Activated CD8-positive, alpha-beta T cell treated with anti-CD3 and anti-CD28 coated beads, Interleukin-2, amount 10 ng/mL, durations not matched to agents 7 days and 5 days (primary cell): ENCODE measurements around the gene MYO10. TPM values are rescaled to one million over a fixed set of nuclear protein-coding genes. Genes with fewer than 3 reads are reported as not detected.

Experiments
- ATAC-seq: fragments of 150-1000 bp; cut with Tn5 transposase; one replicate; pipeline ENCODE4 v1.10.0; 2021; ENCODE audit warnings: moderate library complexity
- CTCF ChIA-PET: fragments of 350-600 bp; sonication (Branson Sonifier 250); formaldehyde crosslinking; loops from one replicate; lab custom pipeline; 2021; ENCODE audit warnings: antibody characterized with exemption; lab: Charles Lee
- POLR2A ChIA-PET: fragments of 350-600 bp; sonication (Branson Sonifier 250); formaldehyde crosslinking; loops from one replicate; lab custom pipeline; 2021; ENCODE audit warnings: antibody characterized with exemption; lab: Charles Lee
- DNase-seq: peaks from one replicate; pipeline ENCODE4 v3.0.0-alpha.2; 2020
- H3K27ac Mint-ChIP-seq: one replicate; pipeline ENCODE4 v1.8.0; 2021; ENCODE audit warnings: mild to moderate bottlenecking, mixed read lengths
- H3K27me3 Mint-ChIP-seq: one replicate; pipeline ENCODE4 v1.8.0; 2021; ENCODE audit warnings: low read depth, mixed read lengths
- H3K36me3 Mint-ChIP-seq: one replicate; pipeline ENCODE4 v1.8.0; 2021; ENCODE audit warnings: low read depth, mixed read lengths
- H3K4me1 Mint-ChIP-seq: one replicate; pipeline ENCODE4 v1.8.0; 2021; ENCODE audit warnings: low read depth, mixed read lengths
- H3K4me3 Mint-ChIP-seq: one replicate; pipeline ENCODE4 v1.8.0; 2021; ENCODE audit warnings: mild to moderate bottlenecking, mixed read lengths
- H3K9me3 Mint-ChIP-seq: one replicate; pipeline ENCODE4 v1.8.0; 2022; ENCODE audit warnings: mixed read lengths; ENCODE audit not compliant: insufficient read depth
- total RNA-seq, 2 experiments: library from RNA; stranded (reverse); gene quantifications; one replicate each; pipeline ENCODE4 v1.2.3, GENCODE V29; 2021

The MYO10 gene
- total RNA-seq, 2 experiments from 2014 or later, result not detected

GRCh38 chr5:16792598-16793275 lies 143.4 kb downstream of the MYO10 start:
- POLR2A ChIA-PET, result no interaction called here
- H3K27ac Mint-ChIP-seq, result no peak overlapping the region
- ATAC-seq (no peak), DNase-seq (no peak)
- H3K27me3 Mint-ChIP-seq, result peaks cover 2% of the 10 kb centered on the region
- no peak overlapping the region for H3K4me3 Mint-ChIP-seq
- no peaks in the 10 kb centered on the region for H3K9me3 Mint-ChIP-seq
- H3K4me1 Mint-ChIP-seq, result no peaks in the 10 kb centered on the region
- H3K36me3 Mint-ChIP-seq, result no peaks in the 10 kb centered on the region
- CTCF ChIA-PET, result interaction anchor here (2.0 kb wide), 1 partner anchor 397 kb away, joined by 19 read pairs; no protein-coding TSS in a partner anchor

GRCh38 chr5:16791904-16792597 lies 144.0 kb downstream of the MYO10 start:
- H3K27me3 Mint-ChIP-seq, result peaks cover 2% of the 10 kb centered on the region
- no peak for ATAC-seq

DNA sequence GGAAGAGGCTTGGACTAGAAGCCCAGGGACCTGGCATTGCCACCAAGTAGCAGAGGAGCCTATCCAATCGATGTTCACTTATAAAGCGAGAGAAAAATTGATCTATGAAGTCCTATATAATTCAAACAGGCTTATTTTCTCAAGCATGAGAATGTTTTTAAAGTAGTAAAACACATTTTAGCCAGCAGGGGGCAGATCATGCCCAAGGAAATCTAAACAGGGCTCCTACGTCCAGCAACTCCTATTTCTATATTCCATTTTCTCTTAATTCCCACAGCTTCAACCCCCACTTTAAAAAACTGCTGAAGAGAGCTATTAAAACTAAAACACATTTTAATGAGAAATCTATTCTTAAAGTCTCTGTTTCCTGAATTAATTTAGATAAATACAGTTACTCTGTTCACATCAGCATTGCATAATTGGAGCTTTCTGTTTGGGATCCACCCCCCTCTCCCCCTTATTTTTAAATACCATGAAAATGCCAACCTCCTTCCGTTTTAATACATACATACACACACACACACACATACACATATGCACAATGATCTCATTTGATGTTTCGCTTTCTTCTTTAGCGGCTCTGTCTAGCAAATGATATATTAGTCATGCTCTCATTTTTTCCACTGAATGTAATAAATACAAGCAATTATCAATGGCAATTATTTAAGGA lies 144.9 kb downstream of the MYO10 start:
- POLR2A ChIA-PET, result no interaction called here
- no peak for ATAC-seq

More at GRCh38 chr5:16791904-16792597, 144.0 kb downstream of the MYO10 start:
- POLR2A ChIA-PET, result no interaction called here
- Mint-ChIP-seq H3K4me1 (no peaks in the 10 kb centered on the region), H3K9me3 (no peaks in the 10 kb centered on the region), H3K4me3 (no peak overlapping the region), H3K27ac (no peak overlapping the region), H3K36me3 (no peaks in the 10 kb centered on the region)
- DNase-seq, result no peak
- CTCF ChIA-PET, result interaction anchor here (0.7 to 2.0 kb wide), 10 partner anchors 12 to 398 kb away, joined by 3 to 19 read pairs (median 3); no protein-coding TSS in a partner anchor

DNA sequence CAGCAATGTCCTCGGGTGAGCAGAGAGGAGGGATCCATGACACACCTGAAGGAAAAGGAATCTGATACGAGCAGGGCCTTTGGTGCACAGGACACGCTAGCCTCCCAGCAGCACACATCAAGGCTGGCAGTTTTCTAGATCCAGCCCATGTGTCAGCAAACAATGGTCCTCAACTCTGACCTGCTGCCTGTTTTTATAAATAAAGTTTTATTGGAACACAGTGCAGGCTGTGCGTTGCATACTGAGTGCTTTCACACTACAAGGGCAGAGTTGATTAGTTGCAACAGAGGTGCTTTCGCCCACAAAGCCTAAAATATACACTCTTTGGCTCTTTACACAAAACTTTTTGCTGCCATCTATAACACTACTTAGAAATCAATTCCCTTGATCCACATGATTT lies 147.1 kb downstream of the MYO10 start:
- peaks cover 2% of the 10 kb centered on the region for H3K27me3 Mint-ChIP-seq
- CTCF ChIA-PET, result no interaction called here

More for the DNA sequence above, 144.9 kb downstream of the MYO10 start:
- Mint-ChIP-seq H3K27me3 (peaks cover 2% of the 10 kb centered on the region), H3K36me3 (no peaks in the 10 kb centered on the region), H3K9me3 (no peaks in the 10 kb centered on the region), H3K4me1 (no peaks in the 10 kb centered on the region), H3K4me3 (no peak overlapping the region), H3K27ac (no peak overlapping the region)
- peak; percentile 42 for DNase-seq
- CTCF ChIA-PET, result interaction anchor here (0.7 to 2.0 kb wide), 11 partner anchors 11 to 399 kb away, joined by 3 to 19 read pairs (median 3); no protein-coding TSS in a partner anchor

GRCh38 chr5:16787278-16787677 lies 148.8 kb downstream of the MYO10 start:
- H3K27me3 Mint-ChIP-seq, result peaks cover 2% of the 10 kb centered on the region
- no peak overlapping the region for H3K27ac Mint-ChIP-seq
- H3K4me3 Mint-ChIP-seq, result no peak overlapping the region
- H3K4me1 Mint-ChIP-seq, result no peaks in the 10 kb centered on the region
- no peaks in the 10 kb centered on the region for H3K9me3 Mint-ChIP-seq
- no peaks in the 10 kb centered on the region for H3K36me3 Mint-ChIP-seq
- ChIA-PET POLR2A (no interaction called here), CTCF (interaction anchor here (0.7 kb wide), 1 partner anchor 41 kb away, joined by 3 read pairs; no protein-coding TSS in a partner anchor)
- DNase-seq, result no peak
- ATAC-seq, result no peak

More for the DNA sequence above, 147.1 kb downstream of the MYO10 start:
- Mint-ChIP-seq H3K4me1 (no peaks in the 10 kb centered on the region), H3K4me3 (no peak overlapping the region), H3K9me3 (no peaks in the 10 kb centered on the region), H3K36me3 (no peaks in the 10 kb centered on the region), H3K27ac (no peak overlapping the region)
- ATAC-seq (no peak), DNase-seq (no peak)
- POLR2A ChIA-PET, result no interaction called here

GRCh38 chr5:16784843-16785791 lies 151.0 kb downstream of the MYO10 start:
- no peak overlapping the region for H3K4me3 Mint-ChIP-seq
- ATAC-seq (no peak), DNase-seq (no peak)
- H3K36me3 Mint-ChIP-seq, result no peaks in the 10 kb centered on the region
- CTCF ChIA-PET, result interaction anchor here (1.0 to 1.4 kb wide), 2 partner anchors 26 to 405 kb away, joined by 3 read pairs; no protein-coding TSS in a partner anchor
- H3K27ac Mint-ChIP-seq, result no peak overlapping the region
- POLR2A ChIA-PET, result no interaction called here
- no peaks in the 10 kb centered on the region for H3K27me3 Mint-ChIP-seq
- H3K9me3 Mint-ChIP-seq, result no peaks in the 10 kb centered on the region
- no peaks in the 10 kb centered on the region for H3K4me1 Mint-ChIP-seq

DNA sequence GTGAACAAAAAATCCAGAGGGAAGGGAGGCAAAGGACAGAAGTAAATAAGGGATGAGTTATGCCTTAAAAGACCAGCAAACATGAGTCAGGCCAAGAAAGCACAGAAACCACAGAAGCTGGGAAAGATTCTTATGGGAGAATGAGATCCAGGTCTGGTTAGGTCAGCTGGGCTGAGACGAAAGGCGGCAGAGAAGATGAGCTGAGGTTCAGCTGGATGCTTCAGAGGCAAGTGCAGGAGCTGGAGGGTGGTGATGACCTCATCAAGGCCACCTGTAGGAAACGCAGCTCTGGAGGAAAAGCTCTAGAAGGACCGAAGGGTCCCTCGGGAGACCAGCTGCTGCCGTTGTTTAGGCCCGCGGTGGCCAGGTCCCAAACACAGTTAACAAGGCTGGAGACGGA lies 152.0 kb downstream of the MYO10 start:
- no peaks in the 10 kb centered on the region for H3K4me1 Mint-ChIP-seq
- H3K36me3 Mint-ChIP-seq, result no peaks in the 10 kb centered on the region
- ATAC-seq (no peak), DNase-seq (no peak)
- no peak overlapping the region for H3K27ac Mint-ChIP-seq
- no peaks in the 10 kb centered on the region for H3K9me3 Mint-ChIP-seq
- CTCF ChIA-PET, result no interaction called here
- POLR2A ChIA-PET, result no interaction called here
- no peaks in the 10 kb centered on the region for H3K27me3 Mint-ChIP-seq
- H3K4me3 Mint-ChIP-seq, result no peak overlapping the region

DNA sequence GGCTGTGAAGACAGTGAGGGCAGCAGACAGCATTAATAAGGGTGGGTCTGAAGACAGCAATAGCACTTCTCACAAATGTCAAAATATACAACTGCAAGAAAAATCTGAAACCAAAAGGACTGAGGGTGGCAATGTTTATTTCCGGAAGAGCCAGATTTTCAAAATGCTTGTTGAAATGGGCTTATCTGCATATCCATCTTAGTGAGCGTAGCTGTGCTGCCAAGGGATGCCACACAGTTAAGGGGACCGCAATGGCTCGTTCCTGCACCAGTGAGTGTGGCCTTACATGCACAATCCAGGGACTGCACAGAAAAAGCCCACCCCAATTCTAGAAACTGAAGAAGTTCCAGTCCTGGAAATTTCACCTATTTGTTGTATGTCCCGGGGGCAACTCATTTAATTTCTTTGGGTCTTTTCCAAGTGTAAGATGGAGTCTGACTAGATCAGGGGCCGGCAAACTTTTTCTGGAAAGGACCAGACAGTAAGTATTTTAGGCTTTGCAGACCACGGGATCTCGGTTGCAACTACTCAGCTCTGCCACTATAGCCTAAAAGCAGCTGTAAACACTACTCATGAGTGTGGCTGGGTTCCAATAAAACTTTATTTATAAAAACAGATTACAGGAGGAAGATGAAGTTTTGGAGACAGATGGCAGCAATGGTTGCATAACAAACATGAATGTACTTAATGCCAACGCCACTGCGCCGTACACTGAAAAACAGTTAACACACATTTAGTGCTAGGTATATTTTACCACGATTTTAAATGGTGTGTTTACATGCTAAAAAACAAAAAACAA lies 154.1 kb downstream of the MYO10 start:
- CTCF ChIA-PET, result no interaction called here
- ATAC-seq, result no peak
- Mint-ChIP-seq H3K27me3 (no peaks in the 10 kb centered on the region), H3K27ac (no peak overlapping the region), H3K36me3 (no peaks in the 10 kb centered on the region), H3K9me3 (no peaks in the 10 kb centered on the region), H3K4me1 (no peaks in the 10 kb centered on the region), H3K4me3 (no peak overlapping the region)
- POLR2A ChIA-PET, result interaction anchor here (0.5 kb wide), 1 partner anchor 265 kb away, joined by 3 read pairs; no protein-coding TSS in a partner anchor
- DNase-seq, result no peak

GRCh38 chr5:16780325-16780724 lies 155.8 kb downstream of the MYO10 start:
- H3K4me1 Mint-ChIP-seq, result no peaks in the 10 kb centered on the region
- POLR2A ChIA-PET, result no interaction called here
- H3K4me3 Mint-ChIP-seq, result no peak overlapping the region
- CTCF ChIA-PET, result interaction anchor here (0.8 to 1.2 kb wide), 2 partner anchors 11 to 22 kb away, joined by 3 read pairs; no protein-coding TSS in a partner anchor
- H3K27ac Mint-ChIP-seq, result no peak overlapping the region
- no peaks in the 10 kb centered on the region for H3K9me3 Mint-ChIP-seq
- ATAC-seq (no peak), DNase-seq (no peak)
- H3K36me3 Mint-ChIP-seq, result no peaks in the 10 kb centered on the region
- H3K27me3 Mint-ChIP-seq, result no peaks in the 10 kb centered on the region

- CTCF ChIA-PET, result no interaction called here
- no peaks in the 10 kb centered on the region for H3K36me3 Mint-ChIP-seq
- H3K9me3 Mint-ChIP-seq, result no peaks in the 10 kb centered on the region
- no peak overlapping the region for H3K4me3 Mint-ChIP-seq
- no peak overlapping the region for H3K27ac Mint-ChIP-seq
- DNase-seq (no peak), ATAC-seq (no peak)
- H3K4me1 Mint-ChIP-seq, result no peaks in the 10 kb centered on the region
- POLR2A ChIA-PET, result no interaction called here
- no peaks in the 10 kb centered on the region for H3K27me3 Mint-ChIP-seq
Observed at GRCh38 chr5:16777432-16777831, 158.7 kb downstream of the MYO10 start.
